CD4-positive, alpha-beta T cell treated with Interleukin-10 for 1 hour (primary cell): ENCODE results near the gene LAMTOR3.
A peak's percentile ranks its signal among the peaks of the same experiment; 100 is the strongest.

Source experiments
- DNase-seq: peaks from one replicate; pipeline ENCODE4 v3.0.0-alpha.2; 2020

Gene LAMTOR3

GRCh38 chr4:99894161-99894997 is at the start of gene LAMTOR3:
Gene LAMTOR3 (minus strand): TSS chr4:99894427. CDS start chr4:99893963, 464 bp downstream.
- peak; percentile 94 for DNase-seq

- DNase-seq = no peak
Measured at GRCh38 chr4:99938243-99938753, 44.1 kb upstream of the LAMTOR3 start.

- DNase-seq = no peak
Measured at GRCh38 chr4:99934891-99935290, 40.7 kb upstream of the LAMTOR3 start.

GRCh38 chr4:99927566-99927965 is 33.3 kb upstream of the LAMTOR3 start:
- DNase-seq = no peak

GRCh38 chr4:99921174-99921573 is 26.9 kb upstream of the LAMTOR3 start:
- peak; percentile 43 for DNase-seq

- no peak for DNase-seq
Measured at GRCh38 chr4:99918656-99919055, 24.4 kb upstream of the LAMTOR3 start.

- no peak for DNase-seq
Measured at GRCh38 chr4:99917575-99917974, 23.3 kb upstream of the LAMTOR3 start.

- DNase-seq = no peak
Measured at GRCh38 chr4:99915449-99915848, 21.2 kb upstream of the LAMTOR3 start.

- no peak for DNase-seq
Measured at GRCh38 chr4:99894998-99895397, 771 bp upstream of the LAMTOR3 start.

- DNase-seq = no peak
Measured at GRCh38 chr4:99893839-99894160, 427 bp downstream of the LAMTOR3 start.

GRCh38 chr4:99893029-99893428 is 1.2 kb downstream of the LAMTOR3 start:
- DNase-seq = no peak

- no peak for DNase-seq
Measured at GRCh38 chr4:99891351-99891750, 2.9 kb downstream of the LAMTOR3 start.

- no peak for DNase-seq
Measured at GRCh38 chr4:99887837-99888236, 6.4 kb downstream of the LAMTOR3 start.

GRCh38 chr4:99886146-99886545 is 8.1 kb downstream of the LAMTOR3 start:
- no peak for DNase-seq

- DNase-seq = no peak
Measured at GRCh38 chr4:99885687-99886086, 8.5 kb downstream of the LAMTOR3 start.

- peak; percentile 67 for DNase-seq
Measured at GRCh38 chr4:99885063-99885664, 9.1 kb downstream of the LAMTOR3 start.

- no peak for DNase-seq
Measured at GRCh38 chr4:99879458-99879857, 14.8 kb downstream of the LAMTOR3 start.

- no peak for DNase-seq
Measured at GRCh38 chr4:99878604-99879003, 15.6 kb downstream of the LAMTOR3 start.

GRCh38 chr4:99876946-99877345 is 17.3 kb downstream of the LAMTOR3 start:
- DNase-seq = no peak

- no peak for DNase-seq
Measured at GRCh38 chr4:99875071-99875470, 19.2 kb downstream of the LAMTOR3 start.

GRCh38 chr4:99872570-99872969 is 21.7 kb downstream of the LAMTOR3 start:
- DNase-seq = no peak

- DNase-seq = no peak
Measured at GRCh38 chr4:99868126-99868596, 26.1 kb downstream of the LAMTOR3 start.

- DNase-seq = no peak
Measured at GRCh38 chr4:99863804-99864203, 30.4 kb downstream of the LAMTOR3 start.
